ENCODE results near the gene MYLK4.

The MYLK4 gene

DNA sequence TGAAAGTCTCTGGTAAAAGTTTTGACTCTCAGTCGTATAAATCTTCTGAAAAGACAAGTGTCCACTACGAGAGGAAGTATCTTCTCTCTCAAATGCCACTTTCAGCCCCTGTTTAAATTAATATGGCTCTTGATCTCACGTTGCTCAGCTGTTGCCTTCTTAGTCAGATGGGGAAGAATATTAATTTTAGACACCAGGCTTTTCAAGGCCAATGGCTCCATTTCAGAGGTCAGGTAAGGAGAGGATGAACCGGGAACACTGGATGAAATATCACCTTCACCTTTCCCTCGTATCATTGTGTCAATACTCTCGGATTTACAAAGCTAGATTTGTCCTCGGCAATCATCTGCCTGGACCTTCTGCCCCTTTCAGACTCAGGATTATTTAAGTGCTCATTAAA is at the start of gene MYLK4:
TSS of gene MYLK4 (minus strand) at position 91 of the 400 bp plus-strand sequence. CDS start 1,628 bp downstream, outside the sequence.
- H3K27ac ChIP-seq: no peak within 1 kb of the TSS
- TF ChIP-seq, protein P1, sequence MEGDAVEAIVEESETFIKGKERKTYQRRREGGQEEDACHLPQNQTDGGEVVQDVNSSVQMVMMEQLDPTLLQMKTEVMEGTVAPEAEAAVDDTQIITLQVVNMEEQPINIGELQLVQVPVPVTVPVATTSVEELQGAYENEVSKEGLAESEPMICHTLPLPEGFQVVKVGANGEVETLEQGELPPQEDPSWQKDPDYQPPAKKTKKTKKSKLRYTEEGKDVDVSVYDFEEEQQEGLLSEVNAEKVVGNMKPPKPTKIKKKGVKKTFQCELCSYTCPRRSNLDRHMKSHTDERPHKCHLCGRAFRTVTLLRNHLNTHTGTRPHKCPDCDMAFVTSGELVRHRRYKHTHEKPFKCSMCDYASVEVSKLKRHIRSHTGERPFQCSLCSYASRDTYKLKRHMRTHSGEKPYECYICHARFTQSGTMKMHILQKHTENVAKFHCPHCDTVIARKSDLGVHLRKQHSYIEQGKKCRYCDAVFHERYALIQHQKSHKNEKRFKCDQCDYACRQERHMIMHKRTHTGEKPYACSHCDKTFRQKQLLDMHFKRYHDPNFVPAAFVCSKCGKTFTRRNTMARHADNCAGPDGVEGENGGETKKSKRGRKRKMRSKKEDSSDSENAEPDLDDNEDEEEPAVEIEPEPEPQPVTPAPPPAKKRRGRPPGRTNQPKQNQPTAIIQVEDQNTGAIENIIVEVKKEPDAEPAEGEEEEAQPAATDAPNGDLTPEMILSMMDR (IDR thresholded peaks at IDR 0.05): no peak
- intact Hi-C loops (cut with DNase I; ENCODE audit: low total_unique reads): loop anchor here (5.0 kb wide), 1 partner anchor 1154 kb away; no protein-coding TSS in a partner anchor
- no peak for DNase-seq
- no peaks in the 10 kb centered on the region for H3K9me3 ChIP-seq
- no peaks in the 10 kb centered on the region for H3K36me3 ChIP-seq
- H3K27me3 ChIP-seq: no peaks in the 10 kb centered on the region
- peaks cover 0 to 14% (median 0%) of the 10 kb centered on the region in 4 donors for H3K4me1 ChIP-seq
- peak within 1 kb of the TSS; percentile 9 to 31 for H3K4me3 ChIP-seq

DNA sequence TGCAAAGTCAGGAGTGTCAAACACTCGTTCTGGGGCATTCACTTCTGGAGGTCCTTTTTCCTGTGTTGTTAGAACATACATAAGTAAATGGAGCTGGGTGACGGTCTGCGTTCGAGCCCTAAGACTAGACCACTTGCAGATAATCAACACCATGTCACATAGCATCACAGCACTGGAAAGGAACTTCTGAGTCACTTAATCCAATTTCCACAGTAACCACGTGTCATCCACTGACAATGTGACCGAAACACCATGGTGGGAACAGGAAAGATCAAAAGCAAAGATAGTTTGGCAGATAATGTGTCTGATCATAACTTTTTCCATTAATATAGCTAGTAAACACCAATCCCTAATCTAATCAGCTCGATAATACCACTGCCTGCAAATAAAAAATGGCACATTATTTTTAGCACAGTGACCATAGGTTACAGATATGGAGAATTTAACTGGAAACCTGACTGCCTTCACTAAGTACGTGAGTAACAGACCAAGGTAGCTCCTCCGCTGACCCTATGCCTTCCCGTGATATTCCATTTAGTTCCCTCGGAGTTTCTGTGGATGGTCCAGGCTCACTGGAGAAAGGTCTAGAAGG is 49.3 kb upstream of the MYLK4 start:
- no peak for DNase-seq
- Histone ChIP-seq H3K36me3 (no peaks in the 10 kb centered on the region), H3K27ac (no peak overlapping the region), H3K4me1 (peaks cover 0 to 15% (median 7%) of the 10 kb centered on the region in 4 donors), H3K4me3 (no peak overlapping the region), H3K9me3 (no peaks in the 10 kb centered on the region), H3K27me3 (no peaks in the 10 kb centered on the region)
- TF ChIP-seq, protein P1 (IDR thresholded peaks at IDR 0.05): no peak
- intact Hi-C loops (cut with DNase I; ENCODE audit: low total_unique reads): no loop called here

DNA sequence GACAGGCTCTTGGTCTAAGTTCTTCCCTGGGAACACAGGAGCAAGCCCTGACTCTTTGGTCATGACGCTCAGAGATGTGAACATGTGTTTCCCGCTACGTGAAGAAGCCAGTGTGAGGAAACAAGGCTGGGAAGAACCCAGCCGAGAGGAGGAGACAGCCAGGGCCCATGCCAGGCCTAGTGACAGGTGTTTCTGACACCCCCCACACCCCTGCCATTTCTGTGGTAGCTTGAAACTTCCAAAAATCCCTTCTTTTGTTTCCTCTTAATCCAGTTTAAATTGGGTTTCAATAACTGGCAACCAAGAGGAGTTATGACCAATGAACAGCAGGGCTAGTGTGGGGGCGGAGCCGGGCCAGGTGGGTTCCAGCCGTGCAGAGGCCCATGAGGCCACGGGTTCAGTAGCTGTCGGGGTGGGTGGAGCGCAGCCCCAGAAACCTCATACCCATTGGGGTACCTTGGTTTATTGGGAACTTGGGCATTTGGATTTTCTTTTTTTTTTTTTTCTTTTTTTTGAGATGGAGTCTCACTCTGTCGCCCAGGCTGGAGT is 47.9 kb upstream of the MYLK4 start:
- intact Hi-C loops (cut with DNase I; ENCODE audit: low total_unique reads): no loop called here
- no peaks in the 10 kb centered on the region for H3K9me3 ChIP-seq
- peaks cover 0 to 11% (median 3%) of the 10 kb centered on the region in 4 donors for H3K4me1 ChIP-seq
- no peak overlapping the region for H3K27ac ChIP-seq
- no peak overlapping the region for H3K4me3 ChIP-seq
- no peak for DNase-seq
- no peaks in the 10 kb centered on the region for H3K27me3 ChIP-seq
- TF ChIP-seq, protein P1 (IDR thresholded peaks at IDR 0.05): no peak
- H3K36me3 ChIP-seq: no peaks in the 10 kb centered on the region

DNA sequence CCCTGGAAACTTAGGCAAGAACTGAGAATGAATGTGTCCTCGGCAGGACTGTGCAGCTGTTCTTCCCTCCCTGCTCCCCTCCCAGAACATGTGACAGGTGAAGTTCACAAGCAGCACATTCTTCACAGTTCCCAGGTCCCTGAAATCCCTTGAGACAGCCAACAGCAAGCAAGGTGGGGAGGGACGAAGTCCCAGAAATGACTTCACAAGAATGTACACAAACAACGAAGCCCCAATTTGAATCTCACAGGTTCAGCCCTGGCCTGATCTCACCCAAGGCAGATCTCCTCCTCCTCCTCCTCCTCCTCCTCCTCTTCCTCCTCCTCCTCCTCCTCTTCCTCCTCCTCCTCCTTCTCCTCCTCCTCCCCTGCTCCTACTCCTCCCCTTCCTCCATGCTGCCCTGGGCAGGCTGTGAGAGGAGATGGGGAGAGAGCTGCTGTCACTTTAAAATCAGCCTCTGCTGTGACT is 46.9 kb upstream of the MYLK4 start:
- no peak overlapping the region for H3K27ac ChIP-seq
- no peaks in the 10 kb centered on the region for H3K27me3 ChIP-seq
- H3K36me3 ChIP-seq: no peaks in the 10 kb centered on the region
- TF ChIP-seq, protein P1 (IDR thresholded peaks at IDR 0.05): no peak
- peaks cover 0 to 19% (median 10%) of the 10 kb centered on the region in 4 donors for H3K4me1 ChIP-seq
- DNase-seq: no peak
- intact Hi-C loops (cut with DNase I; ENCODE audit: low total_unique reads): no loop called here
- H3K9me3 ChIP-seq: no peaks in the 10 kb centered on the region
- no peak overlapping the region for H3K4me3 ChIP-seq

DNA sequence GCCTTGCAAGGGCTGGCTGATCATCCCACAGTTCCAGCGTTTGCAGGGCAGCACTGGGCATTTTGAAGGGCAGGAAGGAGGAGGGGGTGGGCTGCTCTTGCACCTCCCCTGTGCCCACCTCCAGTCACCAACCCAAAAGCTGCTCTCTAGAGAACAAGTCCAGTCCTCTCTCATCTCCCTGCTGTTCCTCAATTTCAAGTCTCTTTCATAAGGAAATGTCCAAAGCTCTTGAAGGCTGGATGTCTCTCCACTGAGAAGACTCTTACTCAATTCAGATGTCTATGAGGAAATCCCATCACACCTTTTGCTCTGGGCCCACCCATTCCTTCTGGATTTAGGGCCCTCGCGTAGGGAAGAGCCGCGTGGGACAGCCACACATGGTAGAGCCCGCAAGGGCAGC is 46.1 kb upstream of the MYLK4 start:
- Histone ChIP-seq H3K9me3 (no peaks in the 10 kb centered on the region), H3K36me3 (no peaks in the 10 kb centered on the region), H3K4me1 (peaks cover 0 to 26% (median 15%) of the 10 kb centered on the region in 4 donors), H3K27ac (no peak overlapping the region), H3K27me3 (no peaks in the 10 kb centered on the region), H3K4me3 (no peak overlapping the region)
- intact Hi-C loops (cut with DNase I; ENCODE audit: low total_unique reads): no loop called here
- DNase-seq: no peak
- TF ChIP-seq, protein P1 (IDR thresholded peaks at IDR 0.05): no peak
